Measurements from ENCODE around the gene CDK14.

The CDK14 gene

GRCh38 chr7:90621125-90621746, 25.1 kb downstream of the CDK14 start:
- TF ChIP-seq CTCF (conservative IDR thresholded peaks at IDR 0.05) = no peak
- peak overlapping the region; percentile 94 for H3K27ac ChIP-seq

- TF ChIP-seq CTCF (conservative IDR thresholded peaks at IDR 0.05) = no peak
- H3K27ac ChIP-seq = peak overlapping the region; percentile 94
Observed at GRCh38 chr7:90621747-90622140, 25.6 kb downstream of the CDK14 start.

GRCh38 chr7:90622670-90623069, 26.5 kb downstream of the CDK14 start:
- peak overlapping the region; percentile 94 for H3K27ac ChIP-seq
- no peak for TF ChIP-seq CTCF (conservative IDR thresholded peaks at IDR 0.05)

- peak overlapping the region; percentile 94 for H3K27ac ChIP-seq
- TF ChIP-seq CTCF (conservative IDR thresholded peaks at IDR 0.05) = no peak
Observed at GRCh38 chr7:90624225-90624911, 28.2 kb downstream of the CDK14 start.

- peak overlapping the region; percentile 94; the same call in 1 of the 2 replicates for H3K27ac ChIP-seq
Observed at GRCh38 chr7:90625051-90625450, 28.9 kb downstream of the CDK14 start.

GRCh38 chr7:90625562-90625961, 29.4 kb downstream of the CDK14 start:
- peak overlapping the region; percentile 94; the same call in 1 of the 2 replicates for H3K27ac ChIP-seq
- TF ChIP-seq CTCF (conservative IDR thresholded peaks at IDR 0.05) = no peak

More at GRCh38 chr7:90625051-90625450, 28.9 kb downstream of the CDK14 start:
- no peak for TF ChIP-seq CTCF (conservative IDR thresholded peaks at IDR 0.05)

- no peak for TF ChIP-seq CTCF (conservative IDR thresholded peaks at IDR 0.05)
- no peak overlapping the region for H3K27ac ChIP-seq
Observed at GRCh38 chr7:90626013-90626412, 29.9 kb downstream of the CDK14 start.
